ENCODE results near the gene DAPK1.

The DAPK1 gene

DNA sequence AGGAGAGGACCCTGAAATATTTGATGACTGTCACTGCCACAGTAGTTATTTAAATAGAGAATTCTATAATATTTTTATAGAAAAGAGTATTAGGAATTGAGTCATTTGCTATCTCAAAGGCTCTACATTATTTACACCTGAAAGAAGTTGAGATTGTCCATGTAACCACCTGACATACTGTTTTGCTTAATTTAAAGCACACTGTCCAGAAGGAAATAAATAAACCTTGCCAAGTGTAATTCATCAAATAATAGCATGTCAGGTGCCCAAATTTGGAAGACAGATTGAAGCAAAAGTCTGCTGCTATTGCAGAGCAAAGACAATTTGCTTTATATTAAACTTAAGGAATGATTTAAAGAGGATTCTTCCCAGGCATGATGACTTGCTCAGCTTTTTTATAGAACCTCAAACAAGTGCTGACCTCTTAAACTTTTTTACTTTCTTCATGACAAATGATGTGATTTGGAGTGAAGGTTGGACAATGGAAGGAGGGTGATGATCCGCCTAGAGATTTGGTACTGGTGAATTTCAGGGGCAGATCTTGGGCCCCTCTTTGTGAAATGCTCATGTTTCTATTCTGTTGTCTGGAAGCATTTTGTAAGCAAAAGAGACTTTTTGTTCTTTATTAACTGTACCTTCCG is 65.0 kb downstream of the DAPK1 start:
- ATAC-seq (ENCODE audit: low read depth), result no peak
- no peaks in the 10 kb centered on the region for H3K9me3 ChIP-seq (ENCODE audit: severe bottlenecking)
- H3K27ac ChIP-seq (ENCODE audit: poor library complexity, severe bottlenecking), result no peak overlapping the region

DNA sequence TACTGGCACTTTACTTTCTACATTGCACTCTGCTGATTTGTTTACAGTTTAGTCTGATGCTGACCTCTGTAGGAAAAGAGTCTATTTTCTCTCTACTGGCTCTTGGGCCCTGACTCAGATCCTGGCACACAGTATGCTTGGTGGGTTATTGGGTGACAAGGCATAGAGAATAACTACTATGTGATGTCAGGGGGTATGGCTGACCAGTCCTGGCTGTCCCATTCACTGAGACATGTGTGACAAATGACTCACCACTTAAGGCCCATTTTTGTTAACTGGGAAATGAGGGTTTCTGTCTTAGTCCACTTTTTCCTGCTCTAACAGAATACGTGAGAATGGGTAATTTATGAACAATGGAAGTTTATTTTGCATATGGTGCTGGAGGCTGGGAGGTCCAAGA is 66.4 kb downstream of the DAPK1 start:
- no peak for ATAC-seq (ENCODE audit: low read depth)
- H3K9me3 ChIP-seq (ENCODE audit: severe bottlenecking), result no peaks in the 10 kb centered on the region
- DNase-seq (ENCODE audit: low spot score), result no peak

More for the DNA sequence above, 65.0 kb downstream of the DAPK1 start:
- no peaks in the 10 kb centered on the region for H3K36me3 ChIP-seq (ENCODE audit: low read depth)
- no peaks in the 10 kb centered on the region for H3K4me1 ChIP-seq (ENCODE audit: insufficient read depth, poor library complexity, severe bottlenecking)
- H3K27me3 ChIP-seq (ENCODE audit: insufficient read depth, poor library complexity, severe bottlenecking), result no peaks in the 10 kb centered on the region
- H3K4me3 ChIP-seq (ENCODE audit: severe bottlenecking), result no peak overlapping the region
- no peak for DNase-seq (ENCODE audit: low spot score)
- TF ChIP-seq, protein P1, sequence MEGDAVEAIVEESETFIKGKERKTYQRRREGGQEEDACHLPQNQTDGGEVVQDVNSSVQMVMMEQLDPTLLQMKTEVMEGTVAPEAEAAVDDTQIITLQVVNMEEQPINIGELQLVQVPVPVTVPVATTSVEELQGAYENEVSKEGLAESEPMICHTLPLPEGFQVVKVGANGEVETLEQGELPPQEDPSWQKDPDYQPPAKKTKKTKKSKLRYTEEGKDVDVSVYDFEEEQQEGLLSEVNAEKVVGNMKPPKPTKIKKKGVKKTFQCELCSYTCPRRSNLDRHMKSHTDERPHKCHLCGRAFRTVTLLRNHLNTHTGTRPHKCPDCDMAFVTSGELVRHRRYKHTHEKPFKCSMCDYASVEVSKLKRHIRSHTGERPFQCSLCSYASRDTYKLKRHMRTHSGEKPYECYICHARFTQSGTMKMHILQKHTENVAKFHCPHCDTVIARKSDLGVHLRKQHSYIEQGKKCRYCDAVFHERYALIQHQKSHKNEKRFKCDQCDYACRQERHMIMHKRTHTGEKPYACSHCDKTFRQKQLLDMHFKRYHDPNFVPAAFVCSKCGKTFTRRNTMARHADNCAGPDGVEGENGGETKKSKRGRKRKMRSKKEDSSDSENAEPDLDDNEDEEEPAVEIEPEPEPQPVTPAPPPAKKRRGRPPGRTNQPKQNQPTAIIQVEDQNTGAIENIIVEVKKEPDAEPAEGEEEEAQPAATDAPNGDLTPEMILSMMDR (IDR thresholded peaks at IDR 0.05; ENCODE audit: poor library complexity, severe bottlenecking), result no peak

DNA sequence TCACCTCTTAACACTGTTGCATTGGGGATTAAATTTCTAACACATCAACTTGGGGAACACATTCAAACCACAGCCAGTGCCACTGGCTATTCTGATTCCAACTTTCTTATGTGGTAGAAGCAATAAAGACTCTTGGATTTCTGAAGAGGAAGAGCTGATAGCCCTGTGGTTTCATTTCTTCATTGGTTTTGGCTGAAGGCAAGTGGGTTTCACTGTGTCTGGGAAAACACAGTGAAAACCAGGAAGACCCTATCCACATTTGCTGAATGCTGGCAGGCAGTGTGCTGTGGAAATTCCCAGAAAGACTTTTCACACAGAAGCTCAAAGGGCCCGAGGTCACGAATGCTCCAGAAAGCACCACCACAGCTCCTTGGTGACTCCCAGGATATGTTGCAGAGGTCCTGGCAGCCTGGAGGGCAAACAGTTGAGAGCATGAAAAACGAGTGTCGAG is 67.1 kb downstream of the DAPK1 start:
- ATAC-seq (ENCODE audit: low read depth) (no peak), DNase-seq (ENCODE audit: low spot score) (no peak)
- Histone ChIP-seq H3K36me3 (ENCODE audit: low read depth) (no peaks in the 10 kb centered on the region), H3K27me3 (ENCODE audit: insufficient read depth, poor library complexity, severe bottlenecking) (no peaks in the 10 kb centered on the region), H3K4me3 (ENCODE audit: severe bottlenecking) (no peak overlapping the region), H3K9me3 (ENCODE audit: severe bottlenecking) (no peaks in the 10 kb centered on the region), H3K27ac (ENCODE audit: poor library complexity, severe bottlenecking) (no peak overlapping the region), H3K4me1 (ENCODE audit: insufficient read depth, poor library complexity, severe bottlenecking) (no peaks in the 10 kb centered on the region)
- TF ChIP-seq, protein P1 (IDR thresholded peaks at IDR 0.05; ENCODE audit: poor library complexity, severe bottlenecking), result no peak

More for the DNA sequence above, 66.4 kb downstream of the DAPK1 start:
- no peaks in the 10 kb centered on the region for H3K36me3 ChIP-seq (ENCODE audit: low read depth)
- H3K27ac ChIP-seq (ENCODE audit: poor library complexity, severe bottlenecking), result no peak overlapping the region
- H3K4me1 ChIP-seq (ENCODE audit: insufficient read depth, poor library complexity, severe bottlenecking), result no peaks in the 10 kb centered on the region
- H3K4me3 ChIP-seq (ENCODE audit: severe bottlenecking), result no peak overlapping the region
- H3K27me3 ChIP-seq (ENCODE audit: insufficient read depth, poor library complexity, severe bottlenecking), result no peaks in the 10 kb centered on the region
- TF ChIP-seq, protein P1 (IDR thresholded peaks at IDR 0.05; ENCODE audit: poor library complexity, severe bottlenecking), result no peak

DNA sequence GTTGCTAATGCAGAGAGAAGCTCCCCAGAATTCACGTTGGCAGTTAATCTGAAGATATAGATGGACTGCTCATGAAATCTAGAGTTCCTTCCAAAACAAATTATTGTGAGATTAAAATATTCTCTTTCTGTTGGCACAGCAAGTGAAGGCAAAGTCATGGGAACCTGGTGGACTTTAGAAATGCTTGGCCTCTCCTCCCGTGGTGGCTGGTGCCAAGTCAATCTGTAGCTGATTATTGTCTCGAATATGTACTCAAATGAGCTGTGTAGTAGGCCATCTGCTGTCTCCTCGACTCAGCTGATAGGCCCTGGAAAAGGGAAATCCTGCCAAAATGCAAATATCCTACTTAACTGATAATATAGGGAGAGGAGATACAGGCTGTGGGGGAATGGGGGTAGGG is 69.3 kb downstream of the DAPK1 start:
- Histone ChIP-seq H3K4me1 (ENCODE audit: insufficient read depth, poor library complexity, severe bottlenecking) (no peaks in the 10 kb centered on the region), H3K36me3 (ENCODE audit: low read depth) (no peaks in the 10 kb centered on the region), H3K27me3 (ENCODE audit: insufficient read depth, poor library complexity, severe bottlenecking) (no peaks in the 10 kb centered on the region), H3K4me3 (ENCODE audit: severe bottlenecking) (no peak overlapping the region), H3K27ac (ENCODE audit: poor library complexity, severe bottlenecking) (no peak overlapping the region), H3K9me3 (ENCODE audit: severe bottlenecking) (no peaks in the 10 kb centered on the region)
- TF ChIP-seq, protein P1 (IDR thresholded peaks at IDR 0.05; ENCODE audit: poor library complexity, severe bottlenecking), result no peak
- DNase-seq (ENCODE audit: low spot score), result no peak
- ATAC-seq (ENCODE audit: low read depth), result no peak

DNA sequence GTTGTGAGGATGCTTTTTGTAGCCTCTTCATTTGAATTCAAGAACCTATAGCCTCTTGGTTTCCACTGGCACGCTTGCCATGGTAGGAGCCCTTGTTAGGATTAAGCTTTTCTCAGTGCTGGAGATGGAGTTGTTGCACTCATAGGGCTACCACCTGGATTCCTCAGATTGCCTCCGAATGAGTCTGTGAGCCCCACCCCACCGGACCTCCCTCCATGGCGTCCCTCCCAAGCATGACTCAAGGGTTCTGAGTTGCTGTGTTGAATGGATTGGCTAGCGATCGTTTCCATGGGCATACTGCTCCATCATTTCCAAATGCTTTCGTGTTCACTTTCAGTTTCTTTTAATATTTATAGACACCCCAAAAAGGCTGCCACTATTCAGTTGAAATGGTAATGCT is 69.9 kb downstream of the DAPK1 start:
- H3K4me3 ChIP-seq (ENCODE audit: severe bottlenecking), result no peak overlapping the region
- DNase-seq (ENCODE audit: low spot score), result no peak
- TF ChIP-seq, protein P1 (IDR thresholded peaks at IDR 0.05; ENCODE audit: poor library complexity, severe bottlenecking), result no peak
- ATAC-seq (ENCODE audit: low read depth), result peak; percentile 50; the same call in 1 of the 3 replicates
- no peaks in the 10 kb centered on the region for H3K36me3 ChIP-seq (ENCODE audit: low read depth)
- H3K27ac ChIP-seq (ENCODE audit: poor library complexity, severe bottlenecking), result no peak overlapping the region
- H3K9me3 ChIP-seq (ENCODE audit: severe bottlenecking), result no peaks in the 10 kb centered on the region
- no peaks in the 10 kb centered on the region for H3K4me1 ChIP-seq (ENCODE audit: insufficient read depth, poor library complexity, severe bottlenecking)
- H3K27me3 ChIP-seq (ENCODE audit: insufficient read depth, poor library complexity, severe bottlenecking), result no peaks in the 10 kb centered on the region

Data from RWPE2 (cell line).